GM20431 (cell line): ENCODE data around the gene RPH3AL.
"Not testable (repeated sequence)": the region's sequence is repeated elsewhere in the genome, so short reads cannot be mapped to it uniquely, and the experiment has no call there.

Experiments
- in situ Hi-C: fragments of 300-500 bp; cut with MseI, MboI; formaldehyde crosslinking; loops from one replicate; pipeline ENCODE4 v1.15.0; 2020; ENCODE audit warnings: low sequenced_read_pairs; ENCODE audit not compliant: unreplicated experiment

Gene RPH3AL

DNA sequence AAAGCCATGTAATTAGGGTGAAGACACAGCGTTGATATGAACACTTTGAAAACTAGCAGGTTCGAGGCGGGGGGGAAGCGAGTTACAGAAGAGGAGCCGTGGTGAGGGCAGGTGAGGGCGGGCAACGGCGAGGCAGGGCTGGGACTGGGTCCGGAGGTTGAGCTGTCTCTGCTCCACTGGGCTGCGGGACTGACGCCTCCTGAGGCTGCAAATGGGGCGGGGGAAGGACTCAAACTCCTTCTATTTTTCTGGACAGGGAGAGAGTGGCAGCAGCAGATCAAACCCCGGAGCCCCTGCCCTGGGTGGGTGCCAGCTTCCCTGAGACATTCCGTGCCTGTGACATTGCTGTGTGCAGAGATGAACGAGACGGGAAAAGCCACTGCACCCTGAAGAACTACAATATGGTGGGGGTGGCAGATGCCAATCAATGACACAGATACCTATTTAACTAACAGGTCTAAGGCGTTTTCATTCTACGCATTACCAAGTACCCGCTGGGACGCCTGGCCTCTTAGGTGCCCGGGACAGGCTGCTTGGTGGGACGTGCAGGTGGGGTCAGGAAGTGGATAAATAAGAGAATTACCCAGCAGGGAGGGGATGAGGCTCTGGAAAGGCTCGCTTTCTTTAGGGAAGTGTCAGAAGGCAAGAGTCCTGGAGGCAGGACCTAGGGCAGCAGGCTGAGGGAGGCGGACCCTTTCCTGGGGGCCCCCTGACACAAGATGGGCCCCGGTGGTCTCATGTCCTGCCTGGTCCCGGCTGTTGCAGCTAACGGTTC, 30.4 kb downstream of the RPH3AL start:
- in situ Hi-C loops: no loop called here

DNA sequence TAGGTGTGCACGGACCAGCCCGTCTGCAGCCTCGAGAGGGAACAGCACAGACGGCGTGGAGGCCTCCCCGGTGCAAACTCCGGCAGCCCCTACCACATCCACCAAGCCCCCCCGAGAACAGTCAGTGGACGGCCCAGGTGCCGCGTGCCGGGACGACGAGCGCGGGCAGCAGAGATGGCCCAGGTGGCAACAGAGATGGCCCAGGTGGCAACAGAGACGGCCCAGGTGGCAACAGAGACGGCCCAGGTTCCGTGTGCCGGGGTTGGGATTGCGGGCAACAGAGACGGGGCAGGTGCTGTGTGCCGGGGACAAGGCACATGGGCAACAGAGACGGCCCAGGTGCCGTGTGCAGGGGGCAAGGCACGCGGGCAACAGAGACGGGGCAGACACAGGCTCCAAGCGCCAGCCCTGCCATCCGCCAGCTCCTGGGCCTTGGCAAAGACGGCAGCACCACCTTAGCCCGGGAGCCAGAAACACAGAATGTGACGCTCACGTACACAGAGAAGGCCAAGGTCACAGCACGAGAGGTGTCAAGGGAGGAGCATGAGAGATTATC, 31.1 kb downstream of the RPH3AL start:
- in situ Hi-C loops: no loop called here

DNA sequence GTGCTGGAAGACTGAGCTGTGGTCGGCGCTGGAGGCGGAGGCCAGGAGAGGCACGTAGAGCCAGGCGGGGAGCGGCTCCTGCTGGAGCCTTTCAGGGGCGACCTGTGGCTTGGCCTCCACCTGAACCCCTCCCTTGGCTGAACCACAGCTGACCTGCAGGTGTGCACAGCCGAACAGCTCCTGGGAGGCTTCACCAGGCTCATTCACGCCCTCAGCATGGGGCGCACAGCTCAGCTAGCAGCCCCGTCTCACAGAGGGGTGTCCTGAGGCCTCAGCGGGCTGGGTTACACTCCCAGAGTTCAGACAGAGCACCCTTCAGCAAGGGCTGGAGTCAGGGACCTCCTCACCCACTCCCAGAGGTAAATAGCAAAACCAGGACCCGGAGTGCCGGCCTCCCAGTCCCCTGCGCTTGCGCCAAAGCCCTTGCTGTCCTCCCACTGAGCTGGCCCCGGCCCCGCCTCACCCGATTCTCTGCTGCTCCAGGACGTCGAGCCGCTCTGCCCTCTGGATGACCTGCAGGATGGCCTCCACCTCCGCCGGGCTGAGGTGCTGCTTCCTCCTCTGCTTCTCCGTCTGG, 31.7 kb downstream of the RPH3AL start:
- in situ Hi-C loops: no loop called here

- in situ Hi-C loops: no loop called here
Measured at GRCh38 chr17:320139-320538, 32.5 kb downstream of the RPH3AL start.

GRCh38 chr17:319266-319665, 33.3 kb downstream of the RPH3AL start:
- in situ Hi-C loops: no loop called here

DNA sequence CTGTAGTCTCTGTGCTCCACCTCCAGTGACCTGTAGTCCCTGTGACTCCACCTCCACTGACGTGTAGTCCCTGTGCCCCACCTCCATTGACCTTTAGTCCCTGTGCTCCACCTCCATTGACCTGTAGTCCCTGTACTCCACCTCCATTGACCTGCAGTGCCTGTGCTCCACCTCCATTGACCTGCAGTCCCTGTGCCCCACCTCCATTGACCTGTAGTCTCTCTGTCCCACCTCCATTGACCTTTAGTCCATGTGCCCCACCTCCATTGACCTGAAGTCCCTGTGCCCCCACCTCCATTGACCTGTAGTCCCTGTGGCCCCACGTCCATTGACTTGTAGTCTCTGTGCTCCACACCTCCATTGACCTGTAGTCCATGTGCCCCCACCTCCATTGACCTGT, 35.5 kb downstream of the RPH3AL start:
- in situ Hi-C loops: not testable (repeated sequence)

- in situ Hi-C loops: not testable (repeated sequence)
Measured at GRCh38 chr17:315399-315798, 37.2 kb downstream of the RPH3AL start.

- in situ Hi-C loops: not testable (repeated sequence)
Measured at GRCh38 chr17:314614-314944, 38.0 kb downstream of the RPH3AL start.

DNA sequence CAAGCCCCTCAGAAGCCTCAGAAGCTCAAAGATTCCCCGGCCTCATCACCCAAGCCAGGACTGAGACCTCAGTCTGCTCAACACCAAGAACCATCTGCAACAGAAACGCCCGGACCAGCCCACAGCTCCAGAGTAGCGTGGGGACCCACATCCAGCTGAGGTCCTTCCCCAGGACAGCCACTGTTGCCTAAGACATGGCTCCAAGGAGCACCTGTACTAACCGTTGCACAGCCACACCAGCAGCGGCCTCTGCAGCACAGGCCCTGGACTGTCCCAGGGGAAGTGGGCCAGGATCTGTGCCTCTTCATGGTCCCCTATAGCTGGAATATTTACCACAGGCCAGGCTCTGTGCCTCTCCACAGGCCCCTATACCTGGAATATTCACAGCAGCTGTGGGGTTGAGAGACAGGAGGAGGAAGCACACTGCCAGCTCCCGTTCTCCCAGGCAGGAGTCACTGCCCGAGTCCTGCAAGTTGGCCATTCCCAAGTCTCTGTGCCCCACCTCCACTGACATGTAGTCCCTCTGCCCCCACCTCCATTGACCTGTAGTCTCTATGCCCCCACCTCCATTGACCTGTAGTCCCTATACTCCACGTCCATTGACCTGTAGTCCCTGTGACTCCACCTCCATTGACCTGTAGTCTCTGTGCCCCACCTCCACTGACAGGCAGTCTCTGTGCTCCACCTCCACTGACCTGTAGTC, 38.5 kb downstream of the RPH3AL start:
- in situ Hi-C loops: no loop called here

- in situ Hi-C loops: no loop called here
Measured at GRCh38 chr17:313231-313630, 39.4 kb downstream of the RPH3AL start.

DNA sequence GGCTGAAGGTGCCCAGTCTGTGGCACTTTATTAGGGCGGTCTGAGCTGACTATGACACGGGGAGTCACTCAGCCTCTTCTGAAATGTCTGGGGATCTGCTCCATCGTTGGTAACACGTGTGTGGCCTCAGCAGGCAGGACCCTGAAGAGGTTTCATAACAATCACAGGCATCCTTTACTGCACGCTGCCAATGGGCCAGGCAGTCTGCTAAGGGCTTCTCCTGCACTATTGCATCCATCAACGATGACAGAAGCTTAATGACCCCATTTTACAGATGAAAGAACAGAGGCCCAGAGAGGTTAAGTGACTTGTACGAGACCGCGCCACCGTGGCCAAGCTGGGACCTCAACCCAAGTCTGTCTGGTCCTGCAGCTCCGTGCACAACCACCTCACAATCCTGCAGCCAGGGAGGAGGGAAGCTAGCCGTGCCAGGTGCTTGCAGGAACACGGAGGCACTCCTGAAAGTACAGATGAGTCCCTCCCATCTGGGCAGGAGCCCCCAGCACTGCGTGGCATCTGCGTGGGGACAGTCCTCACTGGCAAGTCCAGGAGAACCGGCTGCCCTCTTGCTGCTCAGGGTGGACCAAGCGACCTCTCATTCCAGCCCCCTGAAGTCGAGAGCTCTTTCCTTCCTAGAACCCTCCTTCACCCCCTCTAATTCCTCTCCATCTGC, 40.0 kb downstream of the RPH3AL start:
- in situ Hi-C loops: no loop called here

- in situ Hi-C loops: no loop called here
Measured at GRCh38 chr17:311119-311782, 41.4 kb downstream of the RPH3AL start.

DNA sequence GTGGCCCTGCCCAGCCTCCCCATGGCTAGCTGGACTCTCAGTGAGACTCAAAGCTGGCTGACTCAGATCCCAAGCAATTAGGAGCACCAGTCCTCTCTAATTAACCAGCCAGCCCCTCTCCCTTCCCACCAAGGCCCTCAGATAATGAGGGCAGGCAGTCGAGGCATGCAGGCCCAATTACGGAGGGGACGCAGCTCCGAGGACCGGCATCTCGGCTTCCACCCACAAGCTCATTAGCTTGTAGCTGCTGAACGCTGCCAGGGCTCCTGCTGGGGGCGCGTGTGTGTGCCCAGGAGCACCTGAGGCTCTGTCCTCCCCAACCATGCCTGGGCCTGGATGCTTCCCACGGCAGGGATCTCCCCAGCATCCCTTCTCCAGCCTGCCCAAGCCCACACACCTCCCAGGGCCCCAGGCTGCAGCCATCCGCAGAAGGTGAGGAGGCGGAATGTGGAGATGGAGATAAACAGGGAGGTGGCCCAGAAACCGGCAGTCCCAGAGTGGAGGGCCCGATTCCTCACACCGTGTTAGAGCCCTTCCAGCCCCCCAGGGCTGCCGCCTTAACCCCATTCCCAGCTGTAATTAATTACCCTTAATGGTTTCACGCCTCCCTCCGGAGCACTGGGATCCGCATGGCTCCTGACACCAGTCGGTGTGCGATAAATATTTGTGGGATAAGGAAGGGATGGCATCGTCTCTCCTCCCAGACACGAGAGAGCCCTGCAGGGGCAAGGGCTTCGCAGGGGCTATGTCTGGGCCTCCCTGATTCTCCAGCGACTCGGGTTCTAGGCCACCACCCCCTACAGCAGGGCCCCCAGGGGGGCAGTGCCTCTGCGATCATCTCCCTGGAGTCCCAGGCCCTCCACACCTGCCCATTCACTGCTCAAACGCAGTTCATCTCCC, 42.2 kb downstream of the RPH3AL start:
- in situ Hi-C loops: no loop called here

DNA sequence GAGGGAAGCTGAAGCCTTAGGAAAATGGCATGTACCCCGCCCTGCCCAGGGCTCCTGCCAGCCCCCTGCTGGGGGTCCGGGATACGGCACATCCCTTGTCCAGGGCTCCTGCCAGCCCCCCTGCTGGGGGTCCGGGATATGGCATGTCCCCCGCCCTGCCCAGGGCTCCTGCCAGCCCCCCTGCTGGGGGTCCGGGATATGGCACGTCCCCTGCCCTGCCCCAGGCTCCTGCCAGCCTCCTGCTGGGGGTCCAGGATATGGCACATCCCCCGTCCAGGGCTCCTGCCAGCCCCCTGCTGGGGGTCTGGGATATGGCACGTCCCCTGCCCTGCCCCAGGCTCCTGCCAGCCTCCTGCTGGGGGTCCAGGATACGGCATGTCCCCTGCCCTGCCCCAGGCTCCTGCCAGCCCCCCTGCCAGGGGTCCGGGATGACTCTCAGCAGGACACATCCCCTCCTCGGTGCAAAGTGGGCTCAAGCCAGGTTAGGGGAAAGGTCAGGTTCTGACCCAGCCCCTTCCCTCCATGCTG, 43.2 kb downstream of the RPH3AL start:
- in situ Hi-C loops: no loop called here

DNA sequence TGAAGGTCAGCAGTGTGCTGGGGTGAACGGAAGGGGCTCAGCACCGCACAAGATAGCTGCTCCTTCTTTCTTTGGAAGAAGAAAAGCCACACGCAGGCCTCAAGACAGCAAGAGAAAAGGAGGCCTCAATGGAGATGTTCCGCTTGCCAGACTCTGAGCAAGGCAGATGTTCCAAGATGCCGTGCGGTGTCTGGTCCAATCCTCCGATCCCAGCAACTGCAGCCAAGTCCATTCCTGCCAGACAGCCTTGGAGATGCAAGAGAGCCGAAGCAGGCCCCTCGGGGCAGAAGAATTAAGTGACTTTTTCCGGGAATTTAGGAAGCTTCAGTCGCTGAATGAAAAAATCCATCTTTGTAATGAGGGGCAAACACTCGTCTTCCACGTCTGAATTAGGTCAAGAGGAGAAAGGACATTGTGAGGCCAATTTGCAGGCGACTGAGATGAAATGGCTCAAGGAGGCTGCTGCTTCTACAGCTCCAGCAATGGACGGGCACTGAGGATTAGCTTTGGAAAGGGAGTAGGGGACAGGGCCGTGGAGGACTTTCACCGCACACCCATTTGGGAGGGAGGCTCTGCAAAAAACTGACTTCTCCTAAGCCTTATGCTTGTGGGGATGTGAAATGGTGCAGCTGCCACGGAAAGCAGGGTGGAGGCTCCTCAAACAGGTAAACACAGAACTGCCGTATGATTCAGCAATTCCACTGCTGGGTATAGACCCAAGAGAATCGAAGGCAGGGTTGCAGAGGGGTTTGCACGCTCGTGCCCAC, 44.7 kb downstream of the RPH3AL start:
- in situ Hi-C loops: no loop called here

DNA sequence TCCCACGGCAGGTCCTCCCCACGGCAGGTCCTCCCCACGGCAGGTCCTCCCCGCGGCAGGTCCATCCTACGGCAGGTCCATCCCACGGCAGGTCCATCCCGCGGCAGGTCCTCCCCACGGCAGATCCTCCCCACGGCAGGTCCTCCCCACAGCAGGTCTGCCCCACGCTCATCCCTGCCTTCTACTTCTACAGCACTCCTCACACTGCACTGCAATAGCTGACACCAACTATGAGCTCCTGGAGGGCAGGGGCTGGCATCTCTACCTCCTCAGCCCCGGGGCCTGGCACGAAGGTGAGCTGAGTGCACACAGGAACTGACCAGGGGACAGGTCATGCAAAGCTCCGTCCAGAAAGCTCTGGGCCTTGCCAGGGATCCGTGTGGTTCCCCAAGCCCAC, 45.3 kb downstream of the RPH3AL start:
- in situ Hi-C loops: no loop called here

GRCh38 chr17:306536-307294, 45.9 kb downstream of the RPH3AL start:
- in situ Hi-C loops: no loop called here

GRCh38 chr17:306116-306515, 46.5 kb downstream of the RPH3AL start:
- in situ Hi-C loops: no loop called here
